Astrocyte (in vitro differentiated cells and primary cell): ENCODE measurements around the gene GPN3. TPM values are rescaled to one million over a fixed set of nuclear protein-coding genes. Genes with fewer than 3 reads are reported as not detected.

ENCODE experiments used
- DNase-seq: peaks from one replicate; pipeline ENCODE4 v3.0.0-alpha.2; 2010; ENCODE audit warnings: low read depth
- FAIRE-seq: peaks from 2 replicates; lab custom pipeline; 2011; peaks lifted over from hg19 to GRCh38; lab: Jason Lieb, UNC
- H2AFZ ChIP-seq: 2 replicates; pipeline ENCODE4 v1.6.0; 2012; ENCODE audit warnings: low read depth, low read length, inconsistent platforms
- H3K27ac ChIP-seq: 2 replicates; pipeline ENCODE4 v1.5.1; 2011; ENCODE audit warnings: low read depth, low read length, inconsistent platforms
- H3K27me3 ChIP-seq: 2 replicates; pipeline ENCODE4 v1.6.0; 2011; ENCODE audit warnings: low read length, inconsistent platforms; ENCODE audit not compliant: insufficient read depth
- H3K36me3 ChIP-seq: 2 replicates; pipeline ENCODE4 v1.5.1; 2011; ENCODE audit warnings: low read length, inconsistent platforms; ENCODE audit not compliant: insufficient read depth
- H3K4me1 ChIP-seq: 2 replicates; pipeline ENCODE4 v1.5.1; 2011; ENCODE audit warnings: low read length, inconsistent platforms; ENCODE audit not compliant: insufficient read depth
- H3K4me2 ChIP-seq: 2 replicates; pipeline ENCODE4 v1.6.0; 2012; ENCODE audit warnings: low read length, inconsistent platforms
- H3K4me3 ChIP-seq: 2 replicates; pipeline ENCODE4 v1.5.1; 2011; ENCODE audit warnings: low read depth, mild to moderate bottlenecking, low read length, inconsistent platforms; ENCODE audit not compliant: insufficient read depth
- H3K79me2 ChIP-seq: 2 replicates; pipeline ENCODE4 v1.6.0; 2012; ENCODE audit warnings: mild to moderate bottlenecking, low read length, inconsistent platforms; ENCODE audit not compliant: insufficient read depth
- H3K9ac ChIP-seq: 2 replicates; pipeline ENCODE4 v1.6.0; 2012; ENCODE audit warnings: mild to moderate bottlenecking, low read length, inconsistent platforms
- H3K9me3 ChIP-seq: 2 replicates; pipeline ENCODE4 v1.5.1; 2012; ENCODE audit warnings: low read depth, mild to moderate bottlenecking, low read length, inconsistent platforms; ENCODE audit not compliant: insufficient read depth
- H4K20me1 ChIP-seq: 2 replicates; pipeline ENCODE4 v1.6.0; 2012; ENCODE audit warnings: low read length, inconsistent platforms; ENCODE audit not compliant: insufficient read depth
- H3K27ac Mint-ChIP-seq: one replicate; pipeline ENCODE4 v1.8.0; 2021; ENCODE audit warnings: mild to moderate bottlenecking, mixed read lengths; ENCODE audit not compliant: unreplicated experiment
- H3K27me3 Mint-ChIP-seq: one replicate; pipeline ENCODE4 v1.8.0; 2021; ENCODE audit warnings: low read depth, mixed read lengths; ENCODE audit not compliant: unreplicated experiment
- H3K36me3 Mint-ChIP-seq: one replicate; pipeline ENCODE4 v1.8.0; 2021; ENCODE audit warnings: low read depth, mixed read lengths; ENCODE audit not compliant: unreplicated experiment
- H3K4me1 Mint-ChIP-seq: one replicate; pipeline ENCODE4 v1.8.0; 2021; ENCODE audit warnings: low read depth, mixed read lengths; ENCODE audit not compliant: unreplicated experiment
- H3K4me3 Mint-ChIP-seq: one replicate; pipeline ENCODE4 v1.8.0; 2021; ENCODE audit warnings: mild to moderate bottlenecking, moderate library complexity, mixed read lengths; ENCODE audit not compliant: unreplicated experiment
- H3K9me3 Mint-ChIP-seq: one replicate; pipeline ENCODE4 v1.8.0; 2021; ENCODE audit warnings: mild to moderate bottlenecking, mixed read lengths; ENCODE audit not compliant: unreplicated experiment
- CTCF ChIP-seq: IDR thresholded peaks from 2 replicates; pipeline ENCODE4 v1.5.1; 2011; ENCODE audit warnings: low read depth, mild to moderate bottlenecking, inconsistent platforms, low read length, moderate library complexity; ENCODE audit not compliant: insufficient read depth
- EZH2 ChIP-seq: IDR thresholded peaks from 2 replicates; pipeline ENCODE4 v1.6.1; 2012; ENCODE audit warnings: mild to moderate bottlenecking, low read length, inconsistent platforms; ENCODE audit not compliant: insufficient read depth
- total RNA-seq: library from RNA; stranded (reverse); gene quantifications from 2 replicates; pipeline ENCODE4 v1.2.1, GENCODE V29; 2021

Gene GPN3
- total RNA-seq, 1 donor from 2014 or later, result 19.5 TPM

GRCh38 chr12:110501752-110502738, 34.0 kb upstream of the GPN3 start, which contains the start of the genes RAD9B and VPS29:
TSS of gene RAD9B (plus strand) at chr12:110502331. CDS start at chr12:110502338, 7 bp downstream.
TSS of gene VPS29 (minus strand) at chr12:110502111. CDS start at chr12:110502051, 60 bp downstream.
- Histone ChIP-seq H3K27ac (peak within 1 kb of the TSS; percentile 83), H4K20me1 (peaks cover 3% of the 10 kb centered on the region), H3K9me3 (no peaks in the 10 kb centered on the region), H3K4me2 (peak within 1 kb of the TSS; percentile 90), H3K9ac (peak within 1 kb of the TSS; percentile 95), H3K36me3 (peaks cover 3% of the 10 kb centered on the region), H3K4me1 (peaks cover 8% of the 10 kb centered on the region), H3K4me3 (peak within 1 kb of the TSS; percentile 93), H3K79me2 (peaks cover 46% of the 10 kb centered on the region), H2AFZ (peak within 1 kb of the TSS; percentile 90), H3K27me3 (no peaks in the 10 kb centered on the region)
- no peaks in the 10 kb centered on the region for H3K9me3 Mint-ChIP-seq
- FAIRE-seq, result no peak
- TF ChIP-seq CTCF (no peak), EZH2 (no peak)
- H3K27me3 Mint-ChIP-seq, result no peaks in the 10 kb centered on the region
- H3K4me3 Mint-ChIP-seq, result peak within 1 kb of the TSS; percentile 99
- peaks cover 1% of the 10 kb centered on the region for H3K36me3 Mint-ChIP-seq
- H3K27ac Mint-ChIP-seq, result peak within 1 kb of the TSS; percentile 95
- peaks cover 11% of the 10 kb centered on the region for H3K4me1 Mint-ChIP-seq
- DNase-seq, result peak; percentile 97

GRCh38 chr12:110501399-110501751, 33.3 kb upstream of the GPN3 start:
- H3K36me3 ChIP-seq, result peaks cover 6% of the 10 kb centered on the region
- H3K4me3 ChIP-seq, result peak overlapping the region; percentile 93
- peak overlapping the region; percentile 90 for H3K4me2 ChIP-seq
- DNase-seq, result peak; percentile 62
- H3K9ac ChIP-seq, result peak overlapping the region; percentile 95
- peak overlapping the region; percentile 99 for H3K4me3 Mint-ChIP-seq
- H3K79me2 ChIP-seq, result peaks cover 51% of the 10 kb centered on the region
- H3K27ac ChIP-seq, result peak overlapping the region; percentile 83
- peaks cover 1% of the 10 kb centered on the region for H3K36me3 Mint-ChIP-seq
- no peaks in the 10 kb centered on the region for H3K9me3 Mint-ChIP-seq
- peaks cover 11% of the 10 kb centered on the region for H3K4me1 Mint-ChIP-seq
- no peaks in the 10 kb centered on the region for H3K27me3 ChIP-seq
- H3K9me3 ChIP-seq, result no peaks in the 10 kb centered on the region
- H4K20me1 ChIP-seq, result peaks cover 3% of the 10 kb centered on the region
- peak overlapping the region; percentile 90 for H3K27ac Mint-ChIP-seq
- H3K4me1 ChIP-seq, result peaks cover 8% of the 10 kb centered on the region
- no peak for FAIRE-seq
- TF ChIP-seq EZH2, result no peak
- H3K27me3 Mint-ChIP-seq, result no peaks in the 10 kb centered on the region
- peak overlapping the region; percentile 90 for H2AFZ ChIP-seq

GRCh38 chr12:110498984-110499706, 31.1 kb upstream of the GPN3 start:
- Histone ChIP-seq H3K4me2 (no peak overlapping the region), H3K4me3 (no peak overlapping the region), H2AFZ (no peak overlapping the region), H4K20me1 (peaks cover 8% of the 10 kb centered on the region), H3K36me3 (peaks cover 17% of the 10 kb centered on the region), H3K79me2 (peaks cover 58% of the 10 kb centered on the region), H3K4me1 (peaks cover 8% of the 10 kb centered on the region), H3K9ac (no peak overlapping the region), H3K9me3 (no peaks in the 10 kb centered on the region), H3K27ac (no peak overlapping the region), H3K27me3 (no peaks in the 10 kb centered on the region)
- Mint-ChIP-seq H3K36me3 (peaks cover 1% of the 10 kb centered on the region), H3K27ac (peak overlapping the region; percentile 84), H3K27me3 (no peaks in the 10 kb centered on the region), H3K9me3 (no peaks in the 10 kb centered on the region), H3K4me3 (peak overlapping the region; percentile 69), H3K4me1 (peaks cover 11% of the 10 kb centered on the region)
- FAIRE-seq, result no peak
- DNase-seq, result peak; percentile 37
- no peak for TF ChIP-seq EZH2
